SIG-M5 treated with dmso at 0.1 percent for 504 hours (cell line): ENCODE data around the gene KRT7.
"Not testable (repeated sequence)": the region's sequence is repeated elsewhere in the genome, so short reads cannot be mapped to it uniquely, and the experiment has no call there.

Source experiments
- DNase-seq: peaks from one replicate; lab custom pipeline; 2025; ENCODE audit not compliant: unreplicated experiment; lab: John Stamatoyannopoulos, UW

KRT7 gene

GRCh38 chr12:52254965-52255751, 22.1 kb downstream of the KRT7 start:
- DNase-seq, result no peak

GRCh38 chr12:52255926-52256583, 23.0 kb downstream of the KRT7 start:
- no peak for DNase-seq

GRCh38 chr12:52256584-52256935, 23.5 kb downstream of the KRT7 start:
- DNase-seq, result no peak

- DNase-seq, result no peak
These were observed 24.1 kb downstream of the KRT7 start for GRCh38 chr12:52257074-52257551.

GRCh38 chr12:52257922-52258321, 24.9 kb downstream of the KRT7 start:
- not testable (repeated sequence) for DNase-seq

- DNase-seq, result no peak
These were observed 25.4 kb downstream of the KRT7 start for GRCh38 chr12:52258335-52258901.

GRCh38 chr12:52259657-52260243, 26.7 kb downstream of the KRT7 start:
- no peak for DNase-seq

- DNase-seq, result no peak
These were observed 27.5 kb downstream of the KRT7 start for GRCh38 chr12:52260361-52261207.

GRCh38 chr12:52261208-52261484, 28.1 kb downstream of the KRT7 start:
- DNase-seq, result no peak

- no peak for DNase-seq
These were observed 29.2 kb downstream of the KRT7 start for GRCh38 chr12:52262286-52262685.

GRCh38 chr12:52263761-52264434, 30.9 kb downstream of the KRT7 start:
- DNase-seq, result no peak

GRCh38 chr12:52264435-52264825, 31.4 kb downstream of the KRT7 start:
- DNase-seq, result no peak

GRCh38 chr12:52266514-52266913, 33.5 kb downstream of the KRT7 start:
- DNase-seq, result no peak

GRCh38 chr12:52267266-52267665, 34.2 kb downstream of the KRT7 start:
- DNase-seq, result no peak

- DNase-seq, result no peak
These were observed 34.7 kb downstream of the KRT7 start for GRCh38 chr12:52267699-52268098.

- DNase-seq, result no peak
These were observed 35.2 kb downstream of the KRT7 start for GRCh38 chr12:52268212-52268611.

GRCh38 chr12:52270541-52271070, 37.6 kb downstream of the KRT7 start:
- no peak for DNase-seq

- no peak for DNase-seq
These were observed 38.1 kb downstream of the KRT7 start for GRCh38 chr12:52271158-52271557.

- no peak for DNase-seq
These were observed 41.6 kb downstream of the KRT7 start, which contains the start of gene KRT86 for GRCh38 chr12:52274521-52275120. Gene KRT86 (plus strand): TSS chr12:52274645. CDS start chr12:52301917, 27,272 bp downstream.

- no peak for DNase-seq
These were observed 42.6 kb downstream of the KRT7 start for GRCh38 chr12:52275686-52276085.
